Stomach (tissue), 4 donors: ENCODE results near the gene ZNF18.

Experiments used
- CTCF ChIP-seq, 7 experiments: fragments of 450-650 bp in 4 of 7; fragments of 200-600 bp in 3 of 7; sonication (generic) in 3 of 7; IDR thresholded peaks; one replicate each; pipeline ENCODE4 v1.5.1; 2016 to 2019; ENCODE audit warnings: antibody characterized with exemption in 7 of 7, control low read depth in 2 of 7, mild to moderate bottlenecking in 1 of 7
- POLR2A ChIP-seq, 4 donors: fragments of 450-650 bp; IDR thresholded peaks; one replicate each; pipeline ENCODE4 v1.6.1; 2016; ENCODE audit warnings: antibody characterized with exemption in 4 of 4, control low read depth in 2 of 4, mild to moderate bottlenecking in 1 of 4, moderate library complexity in 1 of 4

- TF ChIP-seq CTCF (IDR thresholded peaks at IDR 0.05) (no peak), POLR2A (IDR thresholded peaks at IDR 0.05) (no peak)
Observed at GRCh38 chr17:11950771-11951519, 46.3 kb downstream of the ZNF18 start.
